PFSK-1 (cell line): ENCODE results near the gene PCMT1.

ENCODE experiments used
- POLR2AphosphoS5 ChIP-seq: IDR thresholded peaks from 2 replicates; pipeline ENCODE4 v1.6.1; 2012; ENCODE audit warnings: low read depth, mild to moderate bottlenecking, control low read depth, low read length, moderate library complexity
- SIN3A ChIP-seq: IDR thresholded peaks from 2 replicates; pipeline ENCODE4 v1.6.1; 2012; ENCODE audit warnings: mild to moderate bottlenecking, low read length, moderate library complexity, borderline replicate concordance; ENCODE audit not compliant: insufficient read depth
- TAF1 ChIP-seq: IDR thresholded peaks from 2 replicates; pipeline ENCODE4 v1.6.1; 2012; ENCODE audit warnings: low read length, control low read depth, borderline replicate concordance; ENCODE audit not compliant: insufficient read depth
- TF ChIP-seq, protein P1 (sequence below), 2 experiments: IDR thresholded peaks; 2 replicates each; pipeline versions ENCODE4 v1.6.1 to v1.8.0; 2011 to 2012; ENCODE audit warnings: low read depth in 2 of 2, low read length in 2 of 2, control low read depth in 1 of 2, inconsistent platforms in 1 of 2, mild to moderate bottlenecking in 1 of 2, moderate library complexity in 1 of 2; ENCODE audit not compliant: insufficient read depth in 1 of 2

DNA sequence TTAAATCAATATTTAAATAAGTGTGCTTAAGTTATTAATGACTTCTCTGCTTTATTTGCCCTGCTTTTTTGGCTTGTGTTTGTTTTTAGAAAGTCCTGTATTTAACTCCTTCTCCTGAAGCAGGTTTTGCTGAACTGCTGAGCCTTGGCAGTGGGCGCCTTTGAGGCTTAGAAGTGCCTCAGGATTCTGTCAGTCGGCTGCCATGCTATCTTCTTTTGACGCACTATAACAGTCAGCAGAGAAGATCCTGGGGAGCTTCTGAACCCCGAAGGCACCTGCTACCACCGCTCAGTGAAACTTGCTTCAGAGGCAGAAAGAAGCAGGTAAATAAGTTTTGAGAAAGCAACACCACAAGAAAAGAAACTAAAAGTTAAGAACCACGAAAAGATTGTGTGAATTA is 22.4 kb downstream of the PCMT1 start:
- TF ChIP-seq POLR2AphosphoS5 = no peak
- TF ChIP-seq, protein P1, sequence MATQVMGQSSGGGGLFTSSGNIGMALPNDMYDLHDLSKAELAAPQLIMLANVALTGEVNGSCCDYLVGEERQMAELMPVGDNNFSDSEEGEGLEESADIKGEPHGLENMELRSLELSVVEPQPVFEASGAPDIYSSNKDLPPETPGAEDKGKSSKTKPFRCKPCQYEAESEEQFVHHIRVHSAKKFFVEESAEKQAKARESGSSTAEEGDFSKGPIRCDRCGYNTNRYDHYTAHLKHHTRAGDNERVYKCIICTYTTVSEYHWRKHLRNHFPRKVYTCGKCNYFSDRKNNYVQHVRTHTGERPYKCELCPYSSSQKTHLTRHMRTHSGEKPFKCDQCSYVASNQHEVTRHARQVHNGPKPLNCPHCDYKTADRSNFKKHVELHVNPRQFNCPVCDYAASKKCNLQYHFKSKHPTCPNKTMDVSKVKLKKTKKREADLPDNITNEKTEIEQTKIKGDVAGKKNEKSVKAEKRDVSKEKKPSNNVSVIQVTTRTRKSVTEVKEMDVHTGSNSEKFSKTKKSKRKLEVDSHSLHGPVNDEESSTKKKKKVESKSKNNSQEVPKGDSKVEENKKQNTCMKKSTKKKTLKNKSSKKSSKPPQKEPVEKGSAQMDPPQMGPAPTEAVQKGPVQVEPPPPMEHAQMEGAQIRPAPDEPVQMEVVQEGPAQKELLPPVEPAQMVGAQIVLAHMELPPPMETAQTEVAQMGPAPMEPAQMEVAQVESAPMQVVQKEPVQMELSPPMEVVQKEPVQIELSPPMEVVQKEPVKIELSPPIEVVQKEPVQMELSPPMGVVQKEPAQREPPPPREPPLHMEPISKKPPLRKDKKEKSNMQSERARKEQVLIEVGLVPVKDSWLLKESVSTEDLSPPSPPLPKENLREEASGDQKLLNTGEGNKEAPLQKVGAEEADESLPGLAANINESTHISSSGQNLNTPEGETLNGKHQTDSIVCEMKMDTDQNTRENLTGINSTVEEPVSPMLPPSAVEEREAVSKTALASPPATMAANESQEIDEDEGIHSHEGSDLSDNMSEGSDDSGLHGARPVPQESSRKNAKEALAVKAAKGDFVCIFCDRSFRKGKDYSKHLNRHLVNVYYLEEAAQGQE (IDR thresholded peaks at IDR 0.05; ENCODE audit: insufficient read depth in 1 of 2, low read depth in 2 of 2, low read length in 2 of 2) = no peak
- no peak for TF ChIP-seq SIN3A
- no peak for TF ChIP-seq TAF1
